Astrocyte of the spinal cord (primary cell): ENCODE data around the gene CHRNB2.

Source experiments
- DNase-seq: peaks from one replicate; pipeline ENCODE4 v3.0.0; 2011; ENCODE audit warnings: low read depth, low spot score
- H3K4me3 ChIP-seq: 2 replicates; pipeline ENCODE4 v1.5.1; 2011; ENCODE audit warnings: low read depth, mild to moderate bottlenecking, low read length, moderate library complexity
- CTCF ChIP-seq: IDR thresholded peaks from 2 replicates; pipeline ENCODE4 v1.5.1; 2012; ENCODE audit warnings: low read depth, mild to moderate bottlenecking, low read length, inconsistent platforms
- in situ Hi-C: cut with HindIII; loops from 2 replicates; pipeline ENCODE4 v1.10.0; 2017; ENCODE audit warnings: low sequenced_read_pairs

The CHRNB2 gene

GRCh38 chr1:154614901-154615300 lies 47.3 kb downstream of the CHRNB2 start:
- in situ Hi-C loops = no loop called here
- no peak overlapping the region for H3K4me3 ChIP-seq
- TF ChIP-seq CTCF = peak; percentile 7
- no peak for DNase-seq

GRCh38 chr1:154615411-154615810 lies 47.8 kb downstream of the CHRNB2 start:
- no peak for TF ChIP-seq CTCF
- in situ Hi-C loops = no loop called here
- H3K4me3 ChIP-seq = no peak overlapping the region
- no peak for DNase-seq

- no peak for DNase-seq
- in situ Hi-C loops = no loop called here
Measured at GRCh38 chr1:154616659-154617345, 49.2 kb downstream of the CHRNB2 start.

GRCh38 chr1:154619181-154619948 lies 51.8 kb downstream of the CHRNB2 start:
- DNase-seq = no peak
- TF ChIP-seq CTCF = no peak
- H3K4me3 ChIP-seq = no peak overlapping the region
- in situ Hi-C loops = no loop called here

More at GRCh38 chr1:154616659-154617345, 49.2 kb downstream of the CHRNB2 start:
- TF ChIP-seq CTCF = no peak
- H3K4me3 ChIP-seq = no peak overlapping the region

- TF ChIP-seq CTCF = no peak
- H3K4me3 ChIP-seq = no peak overlapping the region
- DNase-seq = no peak
- in situ Hi-C loops = no loop called here
Measured at GRCh38 chr1:154620751-154621150, 53.2 kb downstream of the CHRNB2 start.

GRCh38 chr1:154621875-154622274 lies 54.3 kb downstream of the CHRNB2 start:
- in situ Hi-C loops = no loop called here
- peak; percentile 22 for DNase-seq
- no peak overlapping the region for H3K4me3 ChIP-seq
- no peak for TF ChIP-seq CTCF
